CD14-positive monocyte (primary cell): ENCODE results near the gene CCNT2. TPM values are rescaled to one million over a fixed set of nuclear protein-coding genes. Genes with fewer than 3 reads are reported as not detected.
A peak's percentile ranks its signal among the peaks of the same experiment; 100 is the strongest.

Experiments used
- DNase-seq, 3 donors: peaks; one replicate each; pipeline ENCODE4 v3.0.0-alpha.2; 2011 to 2022
- H2AFZ ChIP-seq: 2 replicates; pipeline ENCODE4 v1.6.0; 2012; ENCODE audit warnings: mild to moderate bottlenecking, low read depth, low read length, inconsistent platforms; ENCODE audit not compliant: insufficient read depth, poor library complexity, severe bottlenecking
- H3K27ac ChIP-seq, 2 donors: 1 replicate in 1 of 2; 2 replicates in 1 of 2; pipeline ENCODE4 v1.5.1; 2012 to 2013; ENCODE audit warnings: low read length in 2 of 2, control low read depth in 1 of 2, inconsistent platforms in 1 of 2, low read depth in 1 of 2, mild to moderate bottlenecking in 1 of 2
- H3K27me3 ChIP-seq, 2 donors: one replicate each; pipeline versions ENCODE4 v1.6.0 to v1.6.1; 2011 to 2013; ENCODE audit warnings: low read length in 2 of 2; ENCODE audit not compliant: control insufficient read depth in 2 of 2, insufficient read depth in 2 of 2
- H3K36me3 ChIP-seq, 2 donors: replicated peaks in 1 of 2; 1 replicate in 1 of 2; 2 replicates in 1 of 2; pipeline versions ENCODE4 v1.5.1 to v1.6.1; 2012 to 2013; ENCODE audit warnings: low read length in 2 of 2, control low read depth in 1 of 2, inconsistent platforms in 1 of 2, mild to moderate bottlenecking in 1 of 2; ENCODE audit not compliant: insufficient read depth in 2 of 2, control insufficient read depth in 1 of 2
- H3K4me1 ChIP-seq, 2 donors: 1 replicate in 1 of 2; 2 replicates in 1 of 2; pipeline versions ENCODE4 v1.5.1 to v1.6.1; 2012 to 2013; ENCODE audit warnings: low read length in 2 of 2, control low read depth in 1 of 2, inconsistent platforms in 1 of 2, mild to moderate bottlenecking in 1 of 2, moderate library complexity in 1 of 2; ENCODE audit not compliant: insufficient read depth in 2 of 2, control insufficient read depth in 1 of 2
- H3K4me2 ChIP-seq: replicated peaks from 2 replicates; pipeline ENCODE3; 2012; ENCODE audit warnings: low read length, moderate library complexity, mild to moderate bottlenecking; ENCODE audit not compliant: poor library complexity, severe bottlenecking; ENCODE audit errors: extremely low read depth
- H3K4me3 ChIP-seq, 3 experiments: fragments of 200-600 bp in 1 of 3; sonication (generic) in 1 of 3; replicated peaks in 1 of 3; 1 replicate in 2 of 3; 2 replicates in 1 of 3; pipeline ENCODE4 v1.5.1; 2011 to 2013; ENCODE audit warnings: low read length in 3 of 3, mild to moderate bottlenecking in 3 of 3, control low read depth in 2 of 3, low read depth in 2 of 3, inconsistent platforms in 1 of 3, moderate library complexity in 1 of 3
- H3K79me2 ChIP-seq: 2 replicates; pipeline ENCODE4 v1.6.0; 2012; ENCODE audit warnings: mild to moderate bottlenecking, control low read depth, inconsistent platforms, low read length, moderate library complexity; ENCODE audit not compliant: insufficient read depth
- H3K9ac ChIP-seq: 2 replicates; pipeline ENCODE4 v1.6.0; 2017; ENCODE audit warnings: low read length, mild to moderate bottlenecking; ENCODE audit not compliant: insufficient read depth, poor library complexity, severe bottlenecking
- H3K9me3 ChIP-seq, 2 donors: replicated peaks in 1 of 2; 1 replicate in 1 of 2; 2 replicates in 1 of 2; pipeline versions ENCODE4 v1.5.1 to v1.6.1; 2012 to 2013; ENCODE audit warnings: low read length in 2 of 2, control low read depth in 1 of 2; ENCODE audit not compliant: control insufficient read depth in 1 of 2, insufficient read depth in 1 of 2
- H4K20me1 ChIP-seq: 2 replicates; pipeline ENCODE4 v1.6.0; 2012; ENCODE audit warnings: mild to moderate bottlenecking, low read length, control low read depth, moderate library complexity; ENCODE audit not compliant: insufficient read depth
- H3K27ac Mint-ChIP-seq, 7 donors: one replicate each; pipeline ENCODE4 v1.8.0; 2020; ENCODE audit warnings: mild to moderate bottlenecking in 7 of 7, mixed read lengths in 7 of 7, moderate library complexity in 6 of 7, inconsistent platforms in 2 of 7
- H3K27me3 Mint-ChIP-seq, 3 donors: one replicate each; pipeline ENCODE4 v1.8.0; 2021 to 2022; ENCODE audit warnings: low read depth in 3 of 3, mild to moderate bottlenecking in 3 of 3, mixed read lengths in 3 of 3, moderate library complexity in 3 of 3, inconsistent platforms in 1 of 3
- H3K36me3 Mint-ChIP-seq, 2 donors: one replicate each; pipeline ENCODE4 v1.8.0; 2020; ENCODE audit warnings: mixed read lengths in 2 of 2, inconsistent platforms in 1 of 2, mild to moderate bottlenecking in 1 of 2
- H3K4me1 Mint-ChIP-seq: one replicate; pipeline ENCODE4 v1.8.0; 2020; ENCODE audit warnings: mild to moderate bottlenecking, mixed read lengths
- H3K4me3 Mint-ChIP-seq, 2 donors: one replicate each; pipeline ENCODE4 v1.8.0; 2020; ENCODE audit warnings: mild to moderate bottlenecking in 2 of 2, mixed read lengths in 2 of 2, moderate library complexity in 1 of 2
- H3K9me3 Mint-ChIP-seq, 7 donors: one replicate each; pipeline ENCODE4 v1.8.0; 2020 to 2022; ENCODE audit warnings: mixed read lengths in 7 of 7, mild to moderate bottlenecking in 6 of 7, moderate library complexity in 6 of 7, inconsistent platforms in 2 of 7
- WGBS: methylation state at CpG from one replicate; pipeline ENCODE4 v1.1.5; 2013; ENCODE audit warnings: missing lambda C conversion rate; ENCODE audit not compliant: insufficient coverage; 5-methylcytosine and 5-hydroxymethylcytosine counted together
- intact Hi-C, 2 donors: fragments of 100-400 bp; cut with micrococcal nuclease; formaldehyde crosslinking; loops; one replicate each; pipeline versions ENCODE4 v1.15.0 to v1.15.1; 2023
- polyA plus RNA-seq, 3 donors: library from polyadenylated mRNA; depleted of rRNA in 1 of 3; unstranded in 2 of 3; stranded (reverse) in 1 of 3; fragments of 300-500 nt in 2 of 3; fragments of >200 nt in 1 of 3; fragmentation: Illumina TruSeq in 2 of 3; gene quantifications; 1 replicate in 2 of 3; 2 replicates in 1 of 3; pipeline ENCODE4 v1.2.3, GENCODE V29; 2012 to 2021
- TF ChIP-seq, protein P1 (sequence below): fragments of 200-600 bp; IDR thresholded peaks from one replicate; pipeline ENCODE4 v1.8.0; 2022; ENCODE audit warnings: antibody characterized with exemption, mild to moderate bottlenecking

Gene CCNT2
- polyA plus RNA-seq, 3 donors: 8.3 to 20.5 (median 12.2) TPM

DNA sequence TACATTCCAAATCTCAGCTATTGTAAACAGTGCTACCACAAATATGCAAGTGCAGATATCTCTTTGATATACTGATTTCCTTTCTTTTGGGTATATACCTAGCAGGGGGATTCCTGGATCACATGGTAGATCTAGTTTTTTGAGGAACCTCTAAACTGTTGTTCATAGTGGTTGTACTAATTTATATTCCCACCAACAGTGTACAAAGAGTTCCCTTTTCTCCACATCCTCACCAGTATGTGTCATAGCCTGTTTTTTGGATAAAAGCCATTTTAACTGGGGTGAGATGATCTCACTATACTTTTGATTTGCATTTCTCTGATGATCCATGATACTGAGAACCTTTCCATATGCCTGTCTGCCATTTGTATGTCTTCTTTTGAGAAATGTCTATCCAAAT, 6.3 kb upstream of the CCNT2 start:
- peak; percentile 33 to 73 (median 51) for DNase-seq
- TF ChIP-seq, protein P1, sequence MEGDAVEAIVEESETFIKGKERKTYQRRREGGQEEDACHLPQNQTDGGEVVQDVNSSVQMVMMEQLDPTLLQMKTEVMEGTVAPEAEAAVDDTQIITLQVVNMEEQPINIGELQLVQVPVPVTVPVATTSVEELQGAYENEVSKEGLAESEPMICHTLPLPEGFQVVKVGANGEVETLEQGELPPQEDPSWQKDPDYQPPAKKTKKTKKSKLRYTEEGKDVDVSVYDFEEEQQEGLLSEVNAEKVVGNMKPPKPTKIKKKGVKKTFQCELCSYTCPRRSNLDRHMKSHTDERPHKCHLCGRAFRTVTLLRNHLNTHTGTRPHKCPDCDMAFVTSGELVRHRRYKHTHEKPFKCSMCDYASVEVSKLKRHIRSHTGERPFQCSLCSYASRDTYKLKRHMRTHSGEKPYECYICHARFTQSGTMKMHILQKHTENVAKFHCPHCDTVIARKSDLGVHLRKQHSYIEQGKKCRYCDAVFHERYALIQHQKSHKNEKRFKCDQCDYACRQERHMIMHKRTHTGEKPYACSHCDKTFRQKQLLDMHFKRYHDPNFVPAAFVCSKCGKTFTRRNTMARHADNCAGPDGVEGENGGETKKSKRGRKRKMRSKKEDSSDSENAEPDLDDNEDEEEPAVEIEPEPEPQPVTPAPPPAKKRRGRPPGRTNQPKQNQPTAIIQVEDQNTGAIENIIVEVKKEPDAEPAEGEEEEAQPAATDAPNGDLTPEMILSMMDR: no peak

DNA sequence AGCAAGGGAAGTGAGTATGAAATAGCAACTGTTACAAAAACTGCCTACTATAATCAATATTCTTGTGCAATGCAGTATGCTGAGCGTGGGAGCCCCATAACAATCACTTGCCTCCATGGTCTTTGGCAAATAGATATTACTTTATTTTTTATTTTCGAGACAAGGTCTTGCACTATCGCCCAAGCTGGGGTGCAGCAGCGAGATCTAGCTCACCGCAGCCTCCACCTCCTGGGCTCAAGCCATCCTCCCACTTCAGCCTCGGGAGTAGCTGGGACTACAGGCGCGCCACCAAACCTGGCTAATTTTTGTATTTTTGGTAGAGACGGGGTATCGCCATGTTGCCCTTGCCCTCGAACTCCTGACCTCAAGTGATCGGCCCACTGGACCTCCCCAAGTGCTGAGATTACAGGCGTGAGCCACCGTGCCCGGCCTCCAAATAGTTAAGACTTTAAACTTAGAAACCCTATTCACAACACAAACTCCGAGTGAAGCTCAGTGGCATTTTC, 1.2 kb upstream of the CCNT2 start:
- WGBS: 17% methylated on average over 7 of the region's 16 CpGs
- Histone ChIP-seq H3K79me2 (peaks cover 46% of the 10 kb centered on the region), H2AFZ (peak overlapping the region; percentile 93), H4K20me1 (peaks cover 31% of the 10 kb centered on the region), H3K9ac (peak overlapping the region; percentile 95), H3K27ac (peak overlapping the region; percentile 98), H3K9me3 (no peaks in the 10 kb centered on the region), H3K4me2 (peak overlapping the region; percentile 95), H3K4me3 (peak overlapping the region; percentile 90 to 95 (median 92)), H3K36me3 (no peaks in the 10 kb centered on the region), H3K27me3 (no peaks in the 10 kb centered on the region), H3K4me1 (peaks cover 18 to 40% of the 10 kb centered on the region in 2 donors)
- peaks cover 0 to 9% (median 3%) of the 10 kb centered on the region in 7 donors for H3K9me3 Mint-ChIP-seq
- intact Hi-C loops: loop anchor here (5.0 to 10.0 kb wide), 5 partner anchors 137 to 795 kb away; partner anchors contain the start of genes R3HDM1 (in 2 of the 2), ZRANB3 (in 2 of the 2) and RAB3GAP1 (in 1 of the 2)
- TF ChIP-seq, protein P1: no peak
- peaks cover 0 to 1% (median 0%) of the 10 kb centered on the region in 3 donors for H3K27me3 Mint-ChIP-seq
- H3K36me3 Mint-ChIP-seq: peaks cover 0 to 3% of the 10 kb centered on the region in 2 donors
- H3K27ac Mint-ChIP-seq: peak overlapping the region; percentile 96 to 99 (median 99)
- peak in 1 of 3 donors; percentile 14 for DNase-seq
- H3K4me3 Mint-ChIP-seq: peak overlapping the region; percentile 98
- peaks cover 20% of the 10 kb centered on the region for H3K4me1 Mint-ChIP-seq

More for the DNA sequence above, 6.3 kb upstream of the CCNT2 start:
- no peaks in the 10 kb centered on the region for H3K36me3 ChIP-seq
- H3K4me3 Mint-ChIP-seq: no peak overlapping the region
- H3K4me1 Mint-ChIP-seq: peaks cover 5% of the 10 kb centered on the region
- H3K27ac Mint-ChIP-seq: no peak overlapping the region
- no peak overlapping the region for H3K9ac ChIP-seq
- H3K27me3 Mint-ChIP-seq: peaks cover 0 to 1% (median 0%) of the 10 kb centered on the region in 3 donors
- H3K79me2 ChIP-seq: peaks cover 7% of the 10 kb centered on the region
- H3K9me3 ChIP-seq: no peaks in the 10 kb centered on the region
- intact Hi-C loops: loop anchor here (10.0 kb wide), 3 partner anchors 142 to 788 kb away; partner anchors contain the start of gene RAB3GAP1 (in 1 of the 2)
- H3K4me1 ChIP-seq: peaks cover 3 to 5% of the 10 kb centered on the region in 2 donors
- peaks cover 0 to 2% of the 10 kb centered on the region in 2 donors for H3K36me3 Mint-ChIP-seq
- H2AFZ ChIP-seq: no peak overlapping the region
- no peaks in the 10 kb centered on the region for H3K27me3 ChIP-seq
- H3K9me3 Mint-ChIP-seq: peaks cover 0 to 15% (median 6%) of the 10 kb centered on the region in 7 donors
- no peak overlapping the region for H3K27ac ChIP-seq
- H3K4me2 ChIP-seq: no peak overlapping the region
- no peaks in the 10 kb centered on the region for H4K20me1 ChIP-seq
- H3K4me3 ChIP-seq: no peak overlapping the region
